Activated T-cell treated with anti-CD3 and anti-CD28 coated beads for 48 hours (primary cell): Measurements from ENCODE around the gene CAMK2D.

Experiments used
- DNase-seq: peaks from one replicate; pipeline ENCODE4 v3.0.0-alpha.2; 2020; ENCODE audit warnings: low read depth

The CAMK2D gene

DNA sequence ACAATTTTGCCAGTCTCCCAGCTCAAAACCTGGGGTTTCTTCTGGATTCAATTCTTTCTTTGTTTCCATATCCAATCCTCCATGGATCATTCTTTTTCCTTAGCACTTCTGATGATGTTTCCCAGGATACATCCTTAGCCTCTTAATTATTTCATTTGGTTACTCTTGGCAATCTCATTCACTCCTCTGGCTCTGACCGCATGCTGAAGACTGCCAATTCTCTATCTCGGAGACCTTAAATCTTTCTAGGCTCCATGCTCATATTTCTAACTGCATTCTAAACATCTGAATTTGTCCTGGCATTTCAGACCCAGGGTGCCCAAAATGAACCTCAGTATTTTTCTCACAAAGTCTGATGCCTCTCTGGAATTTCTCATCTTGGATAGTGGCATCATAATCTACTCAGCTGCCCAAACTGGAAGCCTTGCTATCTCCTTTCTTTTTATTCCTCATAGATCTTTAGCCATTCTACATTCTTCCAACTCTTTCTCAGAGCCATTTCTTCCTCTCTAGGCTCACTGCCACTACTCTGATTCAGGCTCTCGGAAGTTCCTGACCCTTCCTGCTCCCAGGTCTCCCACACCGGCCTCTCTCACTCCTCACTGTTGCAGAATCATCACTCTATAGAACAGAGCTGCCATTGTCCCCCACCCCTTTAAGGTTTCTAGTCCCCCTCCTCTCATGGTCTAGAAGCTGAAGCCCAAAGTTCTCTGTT, 290.2 kb downstream of the CAMK2D start:
- no peak for DNase-seq

GRCh38 chr4:113469926-113470325, 291.6 kb downstream of the CAMK2D start:
- no peak for DNase-seq

GRCh38 chr4:113469023-113469390, 292.5 kb downstream of the CAMK2D start:
- DNase-seq: no peak

DNA sequence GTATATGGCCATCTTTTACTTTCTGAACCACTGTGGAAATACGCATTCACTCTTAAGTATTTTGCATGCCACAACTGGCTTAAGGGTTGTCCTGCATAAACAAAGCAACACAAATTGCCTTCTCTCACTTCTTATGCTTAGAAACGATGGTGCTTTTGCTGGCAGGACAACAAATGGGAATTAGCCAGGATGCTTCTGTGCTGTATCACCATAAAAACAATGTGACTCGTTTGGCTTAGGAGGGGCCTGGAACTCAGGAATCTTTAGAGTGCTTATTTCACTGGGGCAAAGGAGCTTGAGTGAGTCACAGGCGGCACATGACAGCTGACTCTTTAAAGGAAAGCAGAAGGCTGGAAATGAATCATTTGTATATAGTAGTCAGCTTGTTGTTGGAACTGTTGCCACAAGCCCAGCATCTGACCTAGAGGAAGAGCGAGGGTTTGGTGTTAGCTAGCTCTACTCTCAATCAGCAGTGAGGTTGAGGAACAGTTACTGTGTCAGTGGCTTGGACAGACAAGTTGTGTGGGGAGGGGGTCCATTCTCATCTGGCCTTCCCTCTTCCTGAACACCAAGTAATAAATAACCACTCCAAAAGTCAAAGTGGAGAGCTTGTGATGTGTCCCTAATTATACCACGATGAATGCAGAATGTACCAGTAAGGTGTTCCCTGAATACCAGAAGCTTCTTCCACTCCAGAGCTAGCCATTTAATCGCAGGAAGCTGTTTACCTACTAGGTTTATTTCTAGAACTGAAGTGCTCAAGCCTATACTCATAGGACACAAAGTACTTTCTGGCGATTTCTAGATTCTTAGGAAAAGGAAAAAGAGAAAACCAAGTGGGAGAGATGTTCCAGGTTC, 293.1 kb downstream of the CAMK2D start:
- no peak for DNase-seq

DNA sequence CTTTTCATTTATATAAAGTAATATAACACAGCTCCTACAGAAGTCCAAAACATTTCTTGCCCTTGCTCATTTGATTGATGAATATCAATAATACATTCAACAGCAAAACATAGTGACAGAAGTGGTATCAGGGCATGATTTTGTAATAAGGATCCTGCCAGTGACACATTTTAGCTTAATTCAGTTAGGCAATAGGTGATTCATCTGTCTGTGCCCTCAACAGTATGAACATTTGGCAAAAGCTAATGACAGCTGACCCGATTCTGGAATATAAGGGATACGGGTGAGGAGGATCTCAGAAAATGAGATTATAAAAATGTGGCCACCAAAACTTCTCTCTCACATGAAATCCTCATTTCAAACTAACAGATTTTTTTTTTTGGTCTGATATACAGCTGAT, 294.0 kb downstream of the CAMK2D start:
- no peak for DNase-seq

DNA sequence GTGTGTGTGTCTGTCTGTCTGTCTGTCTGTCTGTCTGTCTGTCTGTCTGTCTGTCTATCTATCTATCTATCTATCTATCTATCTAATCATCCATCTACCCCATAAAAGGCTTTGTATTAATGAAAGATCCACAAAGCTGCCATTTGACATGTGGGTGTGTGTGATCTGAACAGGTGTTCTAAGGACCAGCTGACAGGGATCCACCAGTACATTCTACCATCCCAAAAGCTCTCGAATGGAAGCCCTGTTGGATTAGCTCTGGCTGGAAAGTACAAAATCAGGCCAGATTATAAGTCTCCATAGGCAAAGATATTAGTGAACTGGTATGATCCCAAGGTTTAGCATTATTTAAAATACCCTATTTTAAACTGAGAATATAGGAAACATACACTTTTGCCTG, 299.3 kb downstream of the CAMK2D start:
- DNase-seq: no peak

- no peak for DNase-seq
Observed at GRCh38 chr4:113461281-113461680, 300.3 kb downstream of the CAMK2D start.

- no peak for DNase-seq
Observed at GRCh38 chr4:113457886-113458285, 303.7 kb downstream of the CAMK2D start.

DNA sequence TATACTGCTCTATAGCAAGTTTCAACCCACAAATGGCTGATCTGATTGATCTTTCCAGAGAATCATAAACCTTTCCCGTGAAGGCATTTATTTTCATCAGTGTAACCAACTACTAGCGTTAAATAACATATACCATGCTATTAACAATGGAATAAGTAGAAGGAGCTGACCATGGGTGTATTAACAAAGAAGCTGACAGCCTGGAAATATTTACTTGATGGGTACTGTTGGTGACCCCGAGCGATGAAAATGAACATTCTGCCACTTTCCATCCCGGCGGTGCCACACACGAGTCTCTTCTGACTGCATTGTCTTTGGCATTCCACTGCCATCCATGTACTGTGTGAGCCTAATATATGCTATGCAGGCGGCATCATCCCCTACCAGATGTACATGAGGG, 304.4 kb downstream of the CAMK2D start:
- DNase-seq: no peak

GRCh38 chr4:113455061-113455460, 306.5 kb downstream of the CAMK2D start:
- DNase-seq: no peak

GRCh38 chr4:113452868-113453620, 308.5 kb downstream of the CAMK2D start:
- no peak for DNase-seq

DNA sequence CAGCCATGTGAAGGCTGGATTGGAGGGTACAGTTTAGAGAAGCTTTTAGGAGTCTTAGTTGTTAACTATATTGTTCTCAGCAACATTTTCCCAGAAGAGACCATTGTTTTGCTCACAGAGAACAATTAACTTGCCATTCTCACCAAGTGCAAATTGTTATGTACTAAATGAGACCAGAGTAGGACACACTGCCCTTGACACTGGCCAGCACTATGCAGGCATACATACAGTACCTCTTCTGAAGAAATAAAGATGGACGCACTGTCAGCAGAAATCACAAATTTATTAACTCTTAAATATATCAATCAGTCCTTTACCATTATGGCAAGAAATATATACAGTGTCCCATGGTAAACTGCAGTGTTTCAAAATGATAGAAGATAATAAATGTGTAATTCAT, 309.4 kb downstream of the CAMK2D start:
- DNase-seq: no peak

- no peak for DNase-seq
Observed at GRCh38 chr4:113450295-113451080, 311.1 kb downstream of the CAMK2D start.

- no peak for DNase-seq
Observed at GRCh38 chr4:113449410-113449974, 312.0 kb downstream of the CAMK2D start.

- DNase-seq: no peak
Observed at GRCh38 chr4:113447769-113448168, 313.8 kb downstream of the CAMK2D start.

DNA sequence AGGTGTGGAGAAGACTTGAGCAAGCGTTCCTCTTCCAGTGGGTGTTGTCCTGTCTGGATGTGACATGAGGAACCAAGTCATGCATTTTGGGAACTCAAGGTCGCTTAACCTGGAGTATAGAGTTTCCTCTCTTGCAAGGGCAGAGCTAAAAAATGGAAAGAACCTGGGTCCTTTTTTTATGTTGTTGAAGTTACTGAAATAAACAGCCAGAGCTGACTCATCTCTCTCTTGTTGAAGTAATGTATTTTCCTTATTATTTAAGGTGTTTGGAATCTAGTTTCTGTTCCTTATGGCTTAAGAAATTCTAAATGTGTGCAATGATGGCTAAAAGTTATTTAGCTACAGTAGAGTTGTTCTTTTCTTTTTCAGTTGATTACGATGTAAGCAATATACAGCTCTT, 314.5 kb downstream of the CAMK2D start:
- no peak for DNase-seq

DNA sequence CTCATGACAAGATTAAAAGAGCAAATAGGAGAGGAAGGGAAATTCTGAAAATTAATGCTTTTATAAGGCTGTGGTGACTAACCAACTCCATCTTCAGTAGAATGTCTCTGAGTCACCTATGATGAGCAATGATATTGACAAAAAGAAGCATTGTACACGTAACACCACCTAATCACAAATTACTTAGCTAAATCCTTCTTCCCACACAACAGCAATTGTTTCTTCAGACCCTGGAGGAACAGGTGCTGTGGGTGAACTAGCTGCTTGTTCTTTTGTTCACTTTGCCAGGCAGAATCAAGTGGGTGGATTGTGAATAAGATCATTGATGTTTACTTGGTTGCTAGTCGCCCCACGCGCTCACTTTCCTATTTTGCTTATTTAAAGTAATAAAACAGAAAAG, 315.5 kb downstream of the CAMK2D start:
- DNase-seq: no peak

DNA sequence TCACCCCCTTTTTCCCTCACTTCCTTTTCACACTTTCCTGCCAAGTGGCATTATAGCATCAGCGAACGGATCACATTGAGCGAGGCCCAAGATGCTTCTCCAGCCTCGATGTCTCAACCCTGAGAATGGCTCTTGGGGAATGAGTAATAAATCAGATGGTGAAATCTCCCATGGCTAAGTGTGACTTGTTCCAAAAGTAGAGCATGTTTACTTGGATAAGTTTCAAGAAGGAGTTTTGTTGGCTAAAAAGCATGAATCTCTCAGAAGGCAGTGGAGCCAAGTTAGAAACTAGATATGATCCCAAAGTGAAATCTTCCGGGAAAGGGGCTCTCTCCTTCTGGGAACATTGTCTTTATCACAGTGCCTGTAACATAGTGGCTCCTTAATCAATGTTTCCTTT, 316.3 kb downstream of the CAMK2D start:
- no peak for DNase-seq

- DNase-seq: no peak
Observed at GRCh38 chr4:113444386-113444785, 317.2 kb downstream of the CAMK2D start.

DNA sequence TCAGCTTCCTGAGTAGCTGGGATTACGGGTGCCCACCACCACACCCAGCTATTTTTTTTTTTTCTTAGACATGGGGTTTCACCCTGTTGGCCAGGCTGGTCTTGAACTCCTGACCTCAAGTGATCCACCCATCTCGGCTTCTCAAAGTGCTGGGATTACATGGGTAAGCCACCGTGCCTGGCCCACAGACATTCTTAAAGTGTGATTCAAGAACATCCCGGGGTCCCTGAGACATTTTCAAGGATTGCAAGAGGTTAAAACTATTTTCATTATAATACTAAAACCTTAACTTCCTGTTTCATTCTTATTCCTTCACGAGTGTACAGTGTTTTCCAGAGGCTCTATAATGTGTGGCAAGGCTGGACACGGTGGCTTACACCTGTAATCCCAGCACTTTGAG, 318.7 kb downstream of the CAMK2D start:
- DNase-seq: no peak

GRCh38 chr4:113440371-113440770, 321.2 kb downstream of the CAMK2D start:
- DNase-seq: no peak

DNA sequence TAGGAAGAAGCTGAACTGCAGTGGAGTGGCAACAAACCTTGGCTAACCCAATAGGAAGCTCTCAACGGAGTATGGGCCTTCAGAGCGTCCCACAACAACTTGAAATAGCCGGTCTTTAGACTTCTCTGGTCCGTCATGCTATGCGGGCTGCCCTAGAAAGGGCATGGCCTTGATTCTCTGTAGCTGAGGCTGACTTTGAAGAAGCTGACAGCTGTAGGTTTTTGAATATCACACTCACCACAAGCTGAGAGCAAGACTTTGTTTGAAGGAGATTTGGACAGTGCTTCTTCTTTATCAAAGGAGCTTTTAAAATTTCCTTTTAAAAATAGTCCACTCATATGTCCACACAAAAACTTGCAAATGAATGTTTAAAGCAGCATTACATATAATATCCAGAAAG, 322.9 kb downstream of the CAMK2D start:
- no peak for DNase-seq
